ENCODE measurements around the gene CYS1. TPM values are rescaled to one million over a fixed set of nuclear protein-coding genes. Genes with fewer than 3 reads are reported as not detected.

The CYS1 gene
- total RNA-seq, 3 donors from 2014 or later, result 0.58 to 5.1 (median 0.98) TPM

- DNase-seq, result peak in 2 of 3 donors; percentile 59 to 61
- Histone ChIP-seq H3K4me3 (no peak overlapping the region), H3K9me3 (no peaks in the 10 kb centered on the region), H3K4me1 (ENCODE audit: low read depth) (peaks cover 12% of the 10 kb centered on the region), H3K36me3 (ENCODE audit: low read depth) (no peaks in the 10 kb centered on the region)
- intact Hi-C loops (cut with DNase I, micrococcal nuclease), result no loop called here
- peak; percentile 63 for ATAC-seq
- no peak for TF ChIP-seq CTCF (IDR thresholded peaks at IDR 0.05)
These were observed 49.9 kb downstream of the CYS1 start for GRCh38 chr2:10030311-10030736.

- H3K4me3 ChIP-seq, result no peak overlapping the region
These were observed 50.4 kb downstream of the CYS1 start for GRCh38 chr2:10029875-10030223.

GRCh38 chr2:10028988-10029874 is 51.0 kb downstream of the CYS1 start:
- Histone ChIP-seq H3K4me1 (ENCODE audit: low read depth) (peaks cover 12% of the 10 kb centered on the region), H3K4me3 (no peak overlapping the region), H3K36me3 (ENCODE audit: low read depth) (no peaks in the 10 kb centered on the region), H3K9me3 (no peaks in the 10 kb centered on the region)
- no peak for TF ChIP-seq CTCF (IDR thresholded peaks at IDR 0.05)
- DNase-seq, result peak; percentile 54 to 85 (median 68)
- intact Hi-C loops (cut with DNase I, micrococcal nuclease), result no loop called here
- peak; percentile 86 for ATAC-seq

More at GRCh38 chr2:10029875-10030223, 50.4 kb downstream of the CYS1 start:
- TF ChIP-seq CTCF (IDR thresholded peaks at IDR 0.05), result no peak
- peaks cover 12% of the 10 kb centered on the region for H3K4me1 ChIP-seq (ENCODE audit: low read depth)
- intact Hi-C loops (cut with DNase I, micrococcal nuclease), result no loop called here
- ATAC-seq (no peak), DNase-seq (peak in 1 of 3 donors; percentile 2)
- H3K36me3 ChIP-seq (ENCODE audit: low read depth), result no peaks in the 10 kb centered on the region
- no peaks in the 10 kb centered on the region for H3K9me3 ChIP-seq

- TF ChIP-seq CTCF (IDR thresholded peaks at IDR 0.05), result no peak
- DNase-seq (peak in 1 of 3 donors; percentile 53), ATAC-seq (no peak)
- no peaks in the 10 kb centered on the region for H3K36me3 ChIP-seq (ENCODE audit: low read depth)
- no peak overlapping the region for H3K4me3 ChIP-seq
- no peaks in the 10 kb centered on the region for H3K9me3 ChIP-seq
- intact Hi-C loops (cut with DNase I, micrococcal nuclease), result no loop called here
- H3K4me1 ChIP-seq (ENCODE audit: low read depth), result peaks cover 12% of the 10 kb centered on the region
These were observed 51.7 kb downstream of the CYS1 start for GRCh38 chr2:10028407-10028987.

- no peaks in the 10 kb centered on the region for H3K9me3 ChIP-seq
- ATAC-seq (no peak), DNase-seq (peak in 1 of 3 donors; percentile 38)
- intact Hi-C loops (cut with DNase I, micrococcal nuclease), result no loop called here
- no peak overlapping the region for H3K4me3 ChIP-seq
- peaks cover 12% of the 10 kb centered on the region for H3K4me1 ChIP-seq (ENCODE audit: low read depth)
- no peak for TF ChIP-seq CTCF (IDR thresholded peaks at IDR 0.05)
- H3K36me3 ChIP-seq (ENCODE audit: low read depth), result no peaks in the 10 kb centered on the region
These were observed 52.4 kb downstream of the CYS1 start for GRCh38 chr2:10027660-10028330.

Measured in mucosa of descending colon (tissue), 3 donors.